NCI-H82 treated with DMSO at 0.1 percent for 48 hours (cell line): Measurements from ENCODE around the gene AGAP1.

Experiments used
- DNase-seq: peaks from one replicate; lab custom pipeline; 2025; ENCODE audit not compliant: unreplicated experiment; lab: John Stamatoyannopoulos, UW

The AGAP1 gene

DNA sequence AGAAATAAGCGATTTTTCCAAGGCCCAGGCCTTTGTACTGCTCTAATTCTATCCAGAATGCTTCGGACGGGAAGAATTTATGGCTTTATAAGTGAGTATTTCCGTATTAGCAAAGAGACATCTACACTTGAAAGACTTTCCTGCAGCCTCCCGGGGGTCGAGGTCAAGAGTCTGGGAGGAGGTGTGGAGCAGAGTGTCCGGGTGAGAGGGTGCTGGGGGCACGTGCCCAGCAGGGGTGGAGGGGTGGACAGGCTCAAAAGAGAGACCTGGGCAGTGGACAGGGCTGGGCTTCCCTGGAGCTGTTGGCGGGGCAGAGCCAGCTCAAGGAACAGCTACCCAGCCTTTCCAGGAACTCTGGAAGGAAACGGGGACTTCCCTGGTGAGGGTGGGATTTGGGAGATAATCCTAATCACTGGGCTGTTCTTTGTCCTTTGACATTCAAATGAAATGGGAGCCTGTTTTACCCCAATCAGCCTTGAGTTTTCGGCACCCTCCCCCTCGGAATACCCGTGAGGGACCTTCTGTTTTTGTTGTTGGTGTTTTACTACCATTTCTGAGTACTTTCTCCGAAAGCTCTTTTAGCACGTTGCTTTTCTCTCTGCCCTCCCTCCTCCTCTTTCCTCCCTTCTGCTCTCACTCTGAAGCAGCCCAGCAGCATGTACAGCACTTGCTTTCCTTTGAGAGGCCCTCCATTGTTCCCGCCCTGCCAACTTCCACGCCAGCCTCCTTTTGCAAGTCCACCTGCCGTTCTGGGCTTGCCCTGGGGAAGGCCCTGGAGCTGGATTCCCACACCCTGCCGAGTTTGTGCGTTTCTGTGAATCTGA is 164.7 kb downstream of the AGAP1 start:
- DNase-seq = no peak

DNA sequence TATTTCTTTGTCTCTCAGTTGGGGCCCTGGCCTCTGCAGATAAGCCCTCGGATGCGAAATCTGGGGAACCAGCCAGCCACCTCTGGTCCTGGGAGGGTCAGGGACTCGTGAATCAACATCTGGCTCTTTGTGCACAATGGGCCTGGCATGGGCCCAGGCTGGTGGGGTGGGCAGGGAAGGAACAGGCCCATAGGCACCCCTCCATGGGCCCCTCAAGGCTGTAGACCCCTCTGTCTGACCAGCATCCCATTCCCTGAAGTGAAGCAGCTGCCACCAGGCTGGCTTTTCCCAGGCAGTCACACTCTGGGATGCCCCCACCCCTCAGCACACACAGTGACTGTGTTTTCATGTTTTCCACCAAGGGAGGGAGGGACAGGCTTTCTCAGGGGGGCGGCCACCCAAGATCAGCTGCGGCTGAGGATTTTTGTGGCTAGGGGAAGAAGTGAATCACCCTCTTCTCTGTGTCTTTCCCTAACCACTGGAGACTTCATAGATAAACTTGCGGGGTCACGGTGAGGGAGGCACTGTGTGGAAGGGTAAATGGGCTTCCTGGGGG is 166.0 kb downstream of the AGAP1 start:
- no peak for DNase-seq

DNA sequence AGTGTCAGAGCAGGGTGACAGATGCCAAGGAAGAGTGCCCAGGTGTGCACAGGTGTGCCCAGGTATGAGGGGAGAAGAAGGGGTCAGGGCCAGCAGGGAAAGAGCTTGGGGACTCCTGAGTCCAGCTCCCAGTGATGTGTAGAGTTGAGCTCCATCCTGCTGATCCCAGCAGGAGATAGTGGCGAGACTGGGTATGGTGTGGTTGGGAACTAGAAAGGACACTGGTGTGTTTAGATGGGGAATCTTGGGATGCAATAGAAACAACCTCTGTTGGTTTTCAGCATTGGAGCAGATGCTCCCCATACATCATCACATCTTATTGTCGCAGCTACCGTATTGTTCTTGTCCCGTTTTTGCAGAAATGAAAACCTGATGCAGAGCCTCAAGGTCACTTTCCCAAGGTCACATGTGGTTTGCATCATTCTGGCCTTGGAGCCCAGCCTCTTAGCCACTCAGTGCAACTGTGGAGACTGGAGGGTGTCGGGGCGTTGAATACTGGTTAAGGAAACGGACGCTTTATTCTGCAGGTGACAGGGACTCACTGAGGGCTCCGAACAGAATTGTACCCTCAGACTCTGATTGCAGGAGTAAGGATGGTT is 166.7 kb downstream of the AGAP1 start:
- no peak for DNase-seq

DNA sequence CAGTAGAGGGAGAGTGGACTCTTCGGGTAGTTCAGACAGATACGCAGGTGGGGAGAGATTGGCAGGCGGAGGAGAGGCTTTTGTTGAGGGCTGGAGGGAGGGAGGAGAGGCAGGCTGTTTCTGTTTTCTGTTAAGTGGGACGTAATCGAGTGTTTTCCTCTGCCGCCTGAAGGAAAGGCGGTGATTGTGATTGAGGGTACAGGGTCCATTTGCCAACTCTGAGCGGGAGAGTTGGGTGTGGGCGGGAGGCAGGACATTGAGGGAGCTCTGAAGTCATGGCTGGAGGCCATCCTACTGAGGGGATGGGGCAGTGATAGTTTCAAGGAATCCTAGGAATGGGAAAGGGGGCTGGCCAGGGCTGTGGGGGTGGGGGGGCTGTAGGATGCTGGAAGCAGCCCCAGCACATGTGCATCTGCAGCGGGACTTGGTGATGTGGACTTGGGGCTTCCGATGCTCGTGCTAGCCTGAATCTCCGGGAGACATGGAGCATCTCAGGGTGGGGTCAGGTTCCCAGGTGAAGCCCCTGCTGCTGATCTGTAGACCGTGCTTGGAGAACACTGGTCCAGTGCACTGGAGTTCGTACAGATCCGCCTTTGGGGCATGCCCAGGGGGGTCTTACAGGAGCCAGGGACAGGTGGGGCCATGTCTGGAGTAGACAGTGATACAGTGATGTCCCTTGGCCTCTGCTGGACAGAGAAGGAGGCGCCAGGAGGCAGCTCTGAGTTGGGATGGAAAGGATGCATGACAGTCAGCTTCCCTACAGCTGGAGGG is 167.5 kb downstream of the AGAP1 start:
- DNase-seq = no peak

DNA sequence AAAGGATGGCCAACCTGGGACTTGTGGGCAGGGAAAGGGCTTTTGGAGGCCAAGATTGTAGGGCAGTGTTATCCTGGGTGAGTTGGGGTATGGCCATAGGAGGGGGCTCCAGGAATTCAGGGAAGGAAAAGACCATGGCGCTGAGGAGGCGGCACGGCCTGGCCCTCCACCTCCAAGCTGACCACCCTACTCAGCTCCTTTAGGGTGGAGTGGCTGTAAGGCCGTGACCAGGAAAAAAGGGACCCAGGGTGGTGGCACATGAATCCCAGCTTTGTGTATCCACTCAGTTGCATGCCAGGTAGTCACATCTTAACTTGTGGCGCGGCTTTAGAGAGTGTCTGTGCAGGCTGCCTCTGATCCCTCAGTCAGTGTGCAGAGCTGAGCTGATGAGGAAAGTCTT is 168.1 kb downstream of the AGAP1 start:
- DNase-seq = no peak

DNA sequence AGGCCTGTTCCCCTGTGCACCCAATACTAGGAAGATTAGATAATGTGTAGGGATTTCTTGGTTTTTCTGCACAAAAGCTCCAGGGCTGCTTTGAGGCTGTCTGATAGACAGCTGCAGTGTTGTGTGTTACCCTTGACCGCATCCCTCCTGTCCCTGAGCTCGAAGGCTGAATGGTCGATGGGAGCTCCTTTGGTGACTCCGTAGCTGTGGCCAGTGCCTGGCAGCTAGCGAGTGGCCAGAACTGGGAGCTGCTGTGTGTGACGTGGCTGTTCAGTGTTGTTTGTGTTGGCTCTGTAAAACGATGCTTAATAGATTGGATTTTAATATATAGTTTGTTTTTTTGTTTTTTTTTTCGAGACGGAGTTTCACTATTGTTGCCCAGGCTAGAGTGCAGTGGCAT is 170.0 kb downstream of the AGAP1 start:
- no peak for DNase-seq

DNA sequence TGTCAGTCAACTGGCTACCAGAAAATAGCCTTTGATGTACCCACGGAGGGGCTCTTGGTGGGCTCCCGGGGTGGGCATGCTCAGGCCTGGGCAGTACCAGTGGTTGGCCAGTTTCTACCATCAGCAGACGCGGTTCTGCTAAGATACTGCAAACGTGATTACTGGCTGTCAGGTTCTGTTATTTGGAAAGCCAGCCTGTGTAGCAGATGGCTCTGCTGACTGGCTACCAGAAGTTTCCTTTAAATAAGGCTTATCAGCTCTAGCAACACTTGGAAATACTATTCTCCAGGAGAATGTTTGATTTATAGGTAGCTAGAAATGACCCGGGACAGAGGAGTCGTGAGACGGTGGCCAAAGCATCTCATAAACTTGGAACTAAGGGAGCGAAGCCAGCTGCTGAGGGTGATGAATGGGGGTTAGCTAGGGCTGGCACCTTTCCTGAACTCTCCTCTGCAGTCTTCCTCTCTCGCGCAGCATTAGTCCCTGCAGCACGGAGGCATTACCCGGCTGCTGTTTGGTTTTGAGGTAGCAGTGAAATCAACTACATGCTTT is 171.9 kb downstream of the AGAP1 start:
- DNase-seq = peak; percentile 57

DNA sequence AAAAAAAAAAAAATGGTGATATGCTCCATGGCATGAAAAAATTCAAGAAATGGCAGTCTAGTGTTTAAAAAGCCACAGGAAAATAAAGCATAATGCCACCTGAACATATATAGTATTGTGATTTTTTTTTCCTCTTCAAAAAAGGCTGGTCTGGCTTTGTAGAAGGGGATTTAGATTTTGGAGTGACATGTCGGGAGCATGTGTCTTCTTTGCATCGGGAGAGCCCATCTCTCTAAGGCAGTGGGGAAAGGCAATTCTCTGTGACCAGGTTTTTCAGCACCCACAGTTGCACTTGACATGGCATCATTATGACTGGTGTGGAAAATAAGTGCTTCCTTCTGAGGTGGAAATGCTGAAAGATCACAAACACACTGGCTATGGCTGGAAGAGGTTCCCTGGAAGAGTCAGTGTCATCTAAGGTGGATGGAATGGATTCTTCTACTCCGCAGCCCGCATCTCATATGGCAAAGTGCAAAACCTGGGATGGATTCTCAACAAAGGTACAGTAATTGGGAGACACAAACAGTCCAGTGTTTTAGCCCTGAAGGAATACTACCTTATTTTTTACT is 172.5 kb downstream of the AGAP1 start:
- peak; percentile 74 for DNase-seq

DNA sequence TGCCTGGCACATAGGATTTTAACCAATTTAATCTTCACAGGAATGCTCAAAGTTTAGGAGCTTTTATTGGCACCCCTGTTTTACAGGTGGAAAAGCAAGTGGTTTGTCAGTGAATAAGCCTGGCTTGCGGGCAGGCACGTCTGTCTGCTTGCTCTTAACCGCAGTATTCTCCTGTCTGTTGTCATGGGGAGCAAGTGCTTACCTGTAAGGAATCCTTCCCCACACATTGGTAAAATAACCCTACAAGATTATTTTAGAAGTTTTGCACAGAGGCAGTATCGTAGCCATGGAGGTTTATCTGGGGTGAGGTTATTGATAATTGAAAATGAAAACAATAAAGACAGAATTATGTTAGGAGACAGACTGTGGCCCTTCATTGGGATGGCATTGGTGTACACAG is 174.9 kb downstream of the AGAP1 start:
- DNase-seq = no peak

DNA sequence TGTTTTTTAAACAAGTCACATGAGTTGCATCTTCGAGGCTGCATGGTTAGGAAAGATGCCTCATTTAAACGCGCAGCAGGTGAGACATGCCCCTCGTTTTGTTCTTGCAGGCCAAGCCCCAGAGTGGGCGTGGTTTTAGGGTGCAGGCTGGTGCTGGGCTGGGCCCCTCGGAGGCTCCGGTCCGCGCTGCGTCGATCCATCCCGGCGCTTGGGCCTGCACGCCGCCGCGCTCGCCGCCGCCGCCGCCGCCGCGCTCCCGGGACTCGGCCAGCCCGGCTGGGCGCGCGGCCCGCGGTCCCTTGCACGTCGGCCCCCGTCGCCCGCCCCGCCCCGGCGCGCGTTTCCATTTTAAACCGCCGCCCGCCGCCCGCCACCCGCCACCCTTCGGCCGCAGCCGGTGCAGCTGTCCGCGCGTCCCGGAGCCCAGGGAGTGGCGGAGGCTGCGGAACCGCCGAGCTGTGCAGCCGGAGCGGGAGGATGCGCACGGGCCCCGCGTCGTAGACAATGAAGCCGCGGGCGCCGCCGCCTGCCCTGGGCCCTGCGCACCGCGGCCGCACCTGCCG is 175.5 kb downstream of the AGAP1 start:
- peak; percentile 33 for DNase-seq

DNA sequence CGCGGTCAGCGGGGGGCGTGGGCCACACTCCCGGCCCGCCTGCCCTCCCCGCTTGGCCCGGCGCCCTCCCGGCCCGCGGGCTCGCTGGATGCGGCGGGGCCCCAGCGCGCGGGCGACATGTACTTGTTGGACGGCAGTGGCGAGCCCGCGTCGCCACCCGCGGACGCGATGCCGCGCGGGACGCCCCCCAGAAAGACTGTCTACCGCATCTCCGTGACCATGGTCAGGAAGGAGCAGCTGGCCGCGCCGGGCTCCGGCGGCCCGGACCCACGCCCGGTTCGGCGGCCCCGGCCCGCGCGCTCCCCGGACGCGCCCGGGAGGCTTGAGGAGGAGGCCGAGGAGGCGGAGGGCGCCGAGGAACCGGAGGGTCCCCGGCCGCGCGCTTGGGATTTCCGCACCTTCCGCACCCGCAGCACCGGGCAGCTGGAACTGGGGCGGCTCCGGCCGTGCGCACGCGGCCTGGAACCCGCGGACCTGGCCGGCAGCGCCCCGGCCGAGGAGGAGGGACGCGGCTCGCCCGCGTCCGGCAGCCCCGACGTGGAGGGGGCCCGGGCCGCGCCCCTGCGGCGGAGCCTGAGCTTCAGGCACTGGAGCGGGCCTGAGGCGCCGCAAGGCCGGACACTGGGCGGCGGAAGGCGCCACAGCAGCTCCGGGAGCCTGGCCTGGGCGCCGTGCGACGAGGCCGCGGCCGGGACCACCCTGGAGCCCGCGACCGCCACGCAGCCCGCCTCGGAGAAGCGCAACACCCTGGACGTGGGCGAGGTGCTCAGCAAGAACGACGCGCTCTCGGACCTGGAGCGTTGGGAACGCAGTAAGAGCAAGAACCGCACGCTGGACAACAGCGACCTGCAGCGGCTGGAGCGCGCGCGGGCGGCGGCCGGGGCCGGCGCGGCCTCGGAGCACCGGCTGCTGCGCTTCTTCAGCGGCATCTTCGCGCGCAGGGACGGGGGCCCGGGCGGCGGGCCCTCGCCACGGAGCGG is 176.4 kb downstream of the AGAP1 start:
- no peak for DNase-seq

DNA sequence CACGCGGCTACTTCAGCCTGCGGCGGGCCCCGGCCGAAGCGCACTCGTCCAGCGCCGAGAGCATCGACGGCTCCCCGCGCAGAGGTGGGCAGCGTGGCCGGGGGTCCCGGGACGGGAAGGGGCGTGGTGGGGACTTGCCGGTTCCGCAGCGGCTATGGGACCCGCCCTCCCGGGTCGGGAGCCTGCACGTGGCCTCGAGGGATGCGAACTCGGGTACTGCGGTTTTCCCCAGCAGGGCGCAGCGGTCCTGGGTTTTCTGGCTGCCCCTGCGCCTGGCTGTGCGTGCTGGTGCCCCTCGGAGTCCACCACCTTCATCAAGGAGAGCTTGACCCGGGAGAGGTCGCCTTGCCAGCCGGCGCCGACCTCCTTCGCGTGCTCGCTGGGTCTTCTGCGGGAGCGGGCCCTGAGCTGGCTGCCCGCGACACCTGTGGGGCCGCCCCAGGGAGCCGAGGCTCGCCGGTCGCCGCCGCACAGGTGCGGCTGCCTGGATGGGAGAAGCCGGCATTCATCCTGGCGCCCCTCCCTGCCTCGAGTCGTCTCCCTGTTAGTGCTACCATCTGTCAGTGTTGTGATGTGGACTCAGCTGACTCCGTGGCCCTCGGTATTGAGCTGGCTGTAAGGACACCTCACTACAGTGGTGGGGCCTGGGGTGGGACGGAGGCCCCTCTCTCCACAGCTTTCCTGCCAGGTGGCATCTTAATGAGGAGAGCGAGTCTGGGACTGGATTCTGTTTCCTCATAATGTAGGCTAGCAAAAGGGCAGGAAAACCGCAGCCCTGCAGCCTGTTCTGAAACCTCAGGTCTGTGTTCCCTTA is 177.3 kb downstream of the AGAP1 start:
- peak; percentile 35 for DNase-seq

DNA sequence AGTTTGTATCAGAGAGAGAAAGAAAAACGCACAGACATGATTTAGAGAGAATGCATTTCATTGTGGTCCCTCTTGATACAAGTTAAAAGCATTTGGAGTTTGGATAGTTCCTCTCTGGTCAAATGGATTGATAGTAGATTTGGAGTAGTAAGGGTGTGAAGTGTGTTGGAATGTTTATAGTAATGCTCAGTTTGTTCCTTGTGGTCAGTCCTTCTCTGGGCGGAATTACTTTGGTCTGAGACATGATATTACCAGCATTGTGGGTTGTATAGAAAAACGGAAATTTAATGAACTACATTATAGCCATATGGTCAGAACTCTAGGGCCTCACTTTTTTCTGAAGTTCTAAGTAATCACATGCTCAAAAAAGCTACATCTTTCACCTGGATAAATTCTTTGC is 178.9 kb downstream of the AGAP1 start:
- DNase-seq = no peak

DNA sequence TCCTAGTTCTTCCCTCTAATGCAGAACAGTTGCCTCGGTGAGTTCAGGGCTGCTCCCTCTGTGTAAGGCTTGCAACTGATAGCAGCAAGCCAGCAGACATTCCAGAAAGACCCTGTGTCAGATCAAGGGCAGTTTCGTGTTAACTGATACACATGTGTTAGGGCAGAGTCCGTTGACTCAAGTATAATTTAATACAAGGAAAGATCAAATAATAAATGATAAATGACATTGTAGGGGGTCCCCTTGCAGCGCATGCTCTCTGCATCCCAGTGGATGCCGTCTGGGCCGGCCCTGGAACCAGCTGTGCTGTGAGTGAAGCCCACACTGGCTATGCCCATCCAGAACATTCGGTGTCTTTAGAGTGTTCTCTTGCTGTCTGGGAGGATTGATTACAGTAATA is 180.3 kb downstream of the AGAP1 start:
- no peak for DNase-seq

DNA sequence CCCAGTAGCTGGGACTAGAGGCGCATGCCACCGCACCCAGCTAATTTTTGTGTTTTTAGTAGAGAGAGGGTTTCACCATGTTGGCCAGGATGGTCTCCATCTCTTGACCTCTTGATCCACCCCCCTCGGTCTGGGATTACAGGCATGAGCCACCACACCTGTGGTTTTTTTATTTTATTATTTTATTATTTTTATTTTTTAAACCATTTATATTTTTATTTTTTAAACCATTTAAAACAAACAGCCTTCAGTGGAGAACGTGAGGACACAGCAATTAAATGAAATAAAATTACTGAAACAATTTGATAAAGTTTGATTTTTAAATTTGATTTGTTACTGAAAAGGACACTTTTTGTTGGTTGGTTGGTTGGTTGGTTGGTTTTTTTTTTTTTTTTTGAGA is 181.0 kb downstream of the AGAP1 start:
- no peak for DNase-seq

DNA sequence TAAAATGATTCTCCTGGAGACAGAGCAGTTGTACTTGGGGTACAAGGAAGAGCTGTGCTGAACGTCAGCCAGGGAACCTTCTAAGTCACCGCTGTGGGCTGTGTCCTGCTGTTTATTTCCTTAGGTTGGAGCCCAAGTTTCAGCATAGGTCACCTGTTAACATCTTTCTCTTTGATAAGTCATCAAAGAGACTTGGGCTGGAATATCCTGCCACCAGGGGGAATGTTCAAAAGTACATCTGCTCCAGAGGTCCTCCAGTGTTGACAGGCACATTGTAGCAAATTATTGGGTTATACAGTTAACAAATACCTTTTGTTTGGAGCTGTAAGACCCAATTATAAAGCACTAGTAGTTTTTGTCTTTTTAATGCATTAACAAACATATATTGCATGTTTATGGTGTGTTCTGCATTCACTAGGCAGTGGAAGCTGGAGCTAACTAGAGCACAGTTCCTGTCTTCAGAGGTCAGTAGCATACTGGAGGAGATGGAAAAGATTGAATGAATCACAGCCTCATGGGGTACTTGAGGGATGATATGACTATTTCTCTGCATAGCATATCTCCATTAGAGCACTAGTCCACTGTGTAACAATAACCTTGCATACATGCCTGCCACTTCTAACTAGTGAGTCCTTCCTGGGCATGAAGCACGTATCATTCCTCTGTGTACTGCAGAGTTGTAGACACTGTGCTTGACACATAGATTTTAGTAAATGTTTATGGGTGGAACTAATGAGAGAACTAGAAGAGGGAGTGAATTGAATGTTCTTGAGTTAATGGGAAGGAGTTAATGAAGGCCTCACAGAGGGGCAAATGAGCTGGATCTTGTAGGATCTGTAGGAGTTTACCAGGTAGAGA is 182.1 kb downstream of the AGAP1 start:
- DNase-seq = no peak

DNA sequence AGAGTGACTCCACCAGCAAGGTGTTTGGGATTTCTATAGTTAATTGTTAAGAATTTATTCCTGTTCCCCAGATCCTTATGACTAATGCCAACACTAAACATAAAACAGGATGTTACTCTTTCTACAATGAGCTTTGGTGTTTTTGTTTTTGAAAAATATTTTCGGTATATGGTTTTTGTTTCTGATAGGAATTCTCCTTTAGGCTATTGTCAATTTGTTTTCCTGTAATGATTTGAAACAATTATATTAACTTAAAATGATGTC is 182.6 kb downstream of the AGAP1 start:
- DNase-seq = no peak

DNA sequence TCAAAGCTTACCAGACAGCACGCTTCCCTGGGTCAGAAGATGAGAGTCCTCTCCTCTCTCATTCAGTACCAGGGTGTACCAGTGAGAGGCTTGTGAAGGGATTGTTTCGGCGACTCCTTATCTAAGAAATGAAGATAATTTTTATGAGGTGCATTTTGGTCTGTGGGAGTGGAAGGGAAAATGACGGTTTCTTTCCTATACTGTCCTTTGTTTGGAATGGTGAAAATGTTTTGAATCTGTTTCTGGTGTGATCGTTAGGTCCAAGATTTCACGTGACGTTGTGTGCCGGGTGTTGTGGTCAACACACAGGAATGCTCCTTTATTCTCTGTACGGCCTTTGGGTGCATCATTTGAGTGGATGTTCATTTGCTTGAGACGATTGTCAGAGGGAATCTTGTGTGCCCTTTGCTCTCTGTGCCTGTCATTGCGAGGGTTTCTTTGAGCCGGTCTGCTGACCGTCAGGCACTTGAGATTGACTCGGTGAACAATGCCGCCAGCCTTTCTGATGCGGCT is 183.5 kb downstream of the AGAP1 start:
- DNase-seq = no peak
